ENCODE results near the gene ELL.
A peak's percentile ranks its signal among the peaks of the same experiment; 100 is the strongest.

ELL gene

GRCh38 chr19:18421371-18421959, 100.4 kb downstream of the ELL start:
- peak overlapping the region; percentile 18 to 63 for H3K9ac ChIP-seq (ENCODE audit: low read depth in 1 of 2, low read length in 2 of 2)
- no peaks in the 10 kb centered on the region for H3K9me3 ChIP-seq (ENCODE audit: control insufficient read depth in 1 of 2, low read length in 2 of 2)
- H3K27ac ChIP-seq (ENCODE audit: low read depth, low read length) = no peak overlapping the region
- peaks cover 9 to 12% of the 10 kb centered on the region in 2 donors for H3K27me3 ChIP-seq (ENCODE audit: control insufficient read depth in 1 of 2, insufficient read depth in 2 of 2, low read length in 2 of 2)
- H3K36me3 ChIP-seq (ENCODE audit: control insufficient read depth in 1 of 2, insufficient read depth in 2 of 2, low read length in 2 of 2) = peaks cover 0 to 5% of the 10 kb centered on the region in 2 donors
- H3K4me1 ChIP-seq (ENCODE audit: control insufficient read depth in 1 of 2, insufficient read depth in 2 of 2, low read length in 2 of 2) = peaks cover 47 to 60% of the 10 kb centered on the region in 2 donors
- peak overlapping the region; percentile 29 to 32 for H3K4me3 ChIP-seq (ENCODE audit: low read depth in 1 of 2, low read length in 2 of 2)

GRCh38 chr19:18420930-18421329, 100.9 kb downstream of the ELL start:
- Histone ChIP-seq H3K4me3 (ENCODE audit: low read depth in 1 of 2, low read length in 2 of 2) (peak overlapping the region; percentile 29 to 32), H3K9ac (ENCODE audit: low read depth in 1 of 2, low read length in 2 of 2) (peak overlapping the region; percentile 18 to 63), H3K27ac (ENCODE audit: low read depth, low read length) (no peak overlapping the region), H3K9me3 (ENCODE audit: control insufficient read depth in 1 of 2, low read length in 2 of 2) (no peaks in the 10 kb centered on the region), H3K4me1 (ENCODE audit: control insufficient read depth in 1 of 2, insufficient read depth in 2 of 2, low read length in 2 of 2) (peaks cover 46 to 66% of the 10 kb centered on the region in 2 donors), H3K27me3 (ENCODE audit: control insufficient read depth in 1 of 2, insufficient read depth in 2 of 2, low read length in 2 of 2) (peaks cover 13 to 14% of the 10 kb centered on the region in 2 donors), H3K36me3 (ENCODE audit: control insufficient read depth in 1 of 2, insufficient read depth in 2 of 2, low read length in 2 of 2) (peaks cover 0 to 5% of the 10 kb centered on the region in 2 donors)

DNA sequence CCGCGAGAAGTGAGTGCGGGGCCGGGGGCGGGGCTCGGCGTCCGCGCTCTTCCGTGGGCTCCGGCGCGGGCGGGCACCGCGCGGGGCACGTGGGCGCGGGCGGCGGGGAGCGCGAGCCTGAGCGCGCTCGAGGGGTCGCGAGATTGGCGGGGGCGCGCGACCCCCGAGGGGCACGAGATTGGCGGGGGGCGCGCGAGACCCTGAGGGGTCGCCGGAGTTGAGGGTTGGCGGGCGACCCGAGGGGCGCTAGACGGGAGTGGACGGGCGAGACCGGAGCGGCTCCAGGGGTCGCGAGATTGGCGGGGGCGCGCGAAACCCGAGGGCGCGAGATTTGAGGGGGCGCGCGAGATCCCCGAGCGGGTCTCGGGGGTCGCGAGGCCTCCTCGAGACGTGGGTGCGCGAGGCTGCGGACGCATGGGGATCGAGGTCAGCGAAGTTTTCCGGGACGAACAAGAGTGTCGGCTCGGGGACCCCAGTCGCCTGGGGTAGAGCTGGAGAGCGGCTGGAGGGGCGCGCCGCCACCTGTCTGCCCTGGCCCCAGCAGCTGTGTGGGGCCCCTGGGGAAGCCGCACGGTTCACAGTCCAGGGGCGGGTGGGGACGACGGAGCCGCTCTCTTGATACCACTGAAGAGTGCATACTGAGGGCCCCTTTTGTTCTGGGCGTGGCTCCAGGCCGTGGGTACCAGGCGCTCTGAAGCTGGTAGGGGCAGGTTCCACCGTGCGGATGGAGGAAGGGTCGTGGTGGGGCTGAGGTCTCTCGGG, 102.0 kb downstream of the ELL start:
- H3K9ac ChIP-seq (ENCODE audit: low read depth in 1 of 2, low read length in 2 of 2) = peak overlapping the region; percentile 26 to 33
- peak overlapping the region; percentile 22 for H3K27ac ChIP-seq (ENCODE audit: low read depth, low read length)
- peaks cover 17 to 21% of the 10 kb centered on the region in 2 donors for H3K27me3 ChIP-seq (ENCODE audit: control insufficient read depth in 1 of 2, insufficient read depth in 2 of 2, low read length in 2 of 2)
- peaks cover 0 to 5% of the 10 kb centered on the region in 2 donors for H3K36me3 ChIP-seq (ENCODE audit: control insufficient read depth in 1 of 2, insufficient read depth in 2 of 2, low read length in 2 of 2)
- H3K9me3 ChIP-seq (ENCODE audit: control insufficient read depth in 1 of 2, low read length in 2 of 2) = no peaks in the 10 kb centered on the region
- peaks cover 50 to 71% of the 10 kb centered on the region in 2 donors for H3K4me1 ChIP-seq (ENCODE audit: control insufficient read depth in 1 of 2, insufficient read depth in 2 of 2, low read length in 2 of 2)
- peak overlapping the region; percentile 64 to 67 for H3K4me3 ChIP-seq (ENCODE audit: low read depth in 1 of 2, low read length in 2 of 2)

- H3K4me1 ChIP-seq (ENCODE audit: control insufficient read depth in 1 of 2, insufficient read depth in 2 of 2, low read length in 2 of 2) = peaks cover 56 to 78% of the 10 kb centered on the region in 2 donors
Observed at GRCh38 chr19:18419195-18419698, 102.6 kb downstream of the ELL start, which contains the start of gene SSBP4. TSS of gene SSBP4 (plus strand) at chr19:18419398. CDS start at chr19:18419649, 251 bp downstream.

GRCh38 chr19:18418483-18419194, 103.2 kb downstream of the ELL start:
- peak overlapping the region; percentile 67 to 69 for H3K4me3 ChIP-seq (ENCODE audit: low read depth in 1 of 2, low read length in 2 of 2)
- peaks cover 54 to 78% of the 10 kb centered on the region in 2 donors for H3K4me1 ChIP-seq (ENCODE audit: control insufficient read depth in 1 of 2, insufficient read depth in 2 of 2, low read length in 2 of 2)

More at GRCh38 chr19:18419195-18419698, 102.6 kb downstream of the ELL start, which contains the start of gene SSBP4:
- Histone ChIP-seq H3K4me3 (ENCODE audit: low read depth in 1 of 2, low read length in 2 of 2) (peak within 1 kb of the TSS; percentile 67 to 69), H3K36me3 (ENCODE audit: control insufficient read depth in 1 of 2, insufficient read depth in 2 of 2, low read length in 2 of 2) (peaks cover 0 to 5% of the 10 kb centered on the region in 2 donors), H3K9ac (ENCODE audit: low read depth in 1 of 2, low read length in 2 of 2) (peak within 1 kb of the TSS; percentile 39 to 61), H3K27me3 (ENCODE audit: control insufficient read depth in 1 of 2, insufficient read depth in 2 of 2, low read length in 2 of 2) (peaks cover 21 to 22% of the 10 kb centered on the region in 2 donors), H3K27ac (ENCODE audit: low read depth, low read length) (peak within 1 kb of the TSS; percentile 81), H3K9me3 (ENCODE audit: control insufficient read depth in 1 of 2, low read length in 2 of 2) (no peaks in the 10 kb centered on the region)

DNA sequence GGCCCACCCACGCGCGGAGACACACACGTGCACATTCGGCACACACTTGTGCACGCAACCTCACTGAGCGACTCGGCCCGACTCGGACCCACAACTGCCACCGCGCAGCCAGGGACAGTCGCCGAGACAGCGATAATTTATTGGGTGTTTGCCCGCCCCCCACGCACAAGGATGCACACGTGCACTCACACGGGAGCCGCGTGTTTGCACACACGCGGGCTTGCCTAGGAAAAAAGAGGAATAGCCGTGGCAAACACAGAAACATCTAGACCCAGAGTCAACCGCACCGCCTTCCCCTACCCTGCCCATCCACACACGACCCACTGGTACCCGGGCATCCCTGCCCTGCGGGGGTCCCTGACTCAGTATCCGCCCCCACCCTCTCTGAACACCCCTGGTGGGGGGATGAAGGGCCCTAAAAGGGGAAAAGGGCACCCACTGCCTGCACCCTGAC, 103.8 kb downstream of the ELL start:
- peak overlapping the region; percentile 92 for H3K27ac ChIP-seq (ENCODE audit: low read depth, low read length)
- no peaks in the 10 kb centered on the region for H3K9me3 ChIP-seq (ENCODE audit: control insufficient read depth in 1 of 2, low read length in 2 of 2)
- peaks cover 21 to 22% of the 10 kb centered on the region in 2 donors for H3K27me3 ChIP-seq (ENCODE audit: control insufficient read depth in 1 of 2, insufficient read depth in 2 of 2, low read length in 2 of 2)
- H3K4me3 ChIP-seq (ENCODE audit: low read depth in 1 of 2, low read length in 2 of 2) = peak overlapping the region; percentile 67 to 69
- peak overlapping the region; percentile 6 to 39 for H3K9ac ChIP-seq (ENCODE audit: low read depth in 1 of 2, low read length in 2 of 2)
- H3K36me3 ChIP-seq (ENCODE audit: control insufficient read depth in 1 of 2, insufficient read depth in 2 of 2, low read length in 2 of 2) = peaks cover 0 to 5% of the 10 kb centered on the region in 2 donors
- H3K4me1 ChIP-seq (ENCODE audit: control insufficient read depth in 1 of 2, insufficient read depth in 2 of 2, low read length in 2 of 2) = peaks cover 48 to 72% of the 10 kb centered on the region in 2 donors

More at GRCh38 chr19:18418483-18419194, 103.2 kb downstream of the ELL start:
- Histone ChIP-seq H3K36me3 (ENCODE audit: control insufficient read depth in 1 of 2, insufficient read depth in 2 of 2, low read length in 2 of 2) (peaks cover 0 to 5% of the 10 kb centered on the region in 2 donors), H3K27ac (ENCODE audit: low read depth, low read length) (peak overlapping the region; percentile 81), H3K9me3 (ENCODE audit: control insufficient read depth in 1 of 2, low read length in 2 of 2) (no peaks in the 10 kb centered on the region), H3K9ac (ENCODE audit: low read depth in 1 of 2, low read length in 2 of 2) (peak overlapping the region; percentile 39 to 61), H3K27me3 (ENCODE audit: control insufficient read depth in 1 of 2, insufficient read depth in 2 of 2, low read length in 2 of 2) (peaks cover 21 to 22% of the 10 kb centered on the region in 2 donors)

- Histone ChIP-seq H3K4me1 (ENCODE audit: control insufficient read depth in 1 of 2, insufficient read depth in 2 of 2, low read length in 2 of 2) (peaks cover 43 to 66% of the 10 kb centered on the region in 2 donors), H3K9ac (ENCODE audit: low read depth in 1 of 2, low read length in 2 of 2) (peak overlapping the region; percentile 47 to 56)
Observed at GRCh38 chr19:18417250-18418028, 104.4 kb downstream of the ELL start.

GRCh38 chr19:18416778-18417249, 105.1 kb downstream of the ELL start:
- H3K27ac ChIP-seq (ENCODE audit: low read depth, low read length) = peak overlapping the region; percentile 92
- H3K4me1 ChIP-seq (ENCODE audit: control insufficient read depth in 1 of 2, insufficient read depth in 2 of 2, low read length in 2 of 2) = peaks cover 43 to 61% of the 10 kb centered on the region in 2 donors
- peak overlapping the region; percentile 47 to 56 for H3K9ac ChIP-seq (ENCODE audit: low read depth in 1 of 2, low read length in 2 of 2)
- H3K4me3 ChIP-seq (ENCODE audit: low read depth in 1 of 2, low read length in 2 of 2) = peak overlapping the region; percentile 40 to 63
- no peaks in the 10 kb centered on the region for H3K36me3 ChIP-seq (ENCODE audit: control insufficient read depth in 1 of 2, insufficient read depth in 2 of 2, low read length in 2 of 2)
- peaks cover 21 to 22% of the 10 kb centered on the region in 2 donors for H3K27me3 ChIP-seq (ENCODE audit: control insufficient read depth in 1 of 2, insufficient read depth in 2 of 2, low read length in 2 of 2)
- no peaks in the 10 kb centered on the region for H3K9me3 ChIP-seq (ENCODE audit: control insufficient read depth in 1 of 2, low read length in 2 of 2)

More at GRCh38 chr19:18417250-18418028, 104.4 kb downstream of the ELL start:
- peak overlapping the region; percentile 92 for H3K27ac ChIP-seq (ENCODE audit: low read depth, low read length)
- peaks cover 0 to under 1% of the 10 kb centered on the region in 2 donors for H3K36me3 ChIP-seq (ENCODE audit: control insufficient read depth in 1 of 2, insufficient read depth in 2 of 2, low read length in 2 of 2)
- H3K27me3 ChIP-seq (ENCODE audit: control insufficient read depth in 1 of 2, insufficient read depth in 2 of 2, low read length in 2 of 2) = peaks cover 21 to 22% of the 10 kb centered on the region in 2 donors
- H3K4me3 ChIP-seq (ENCODE audit: low read depth in 1 of 2, low read length in 2 of 2) = peak overlapping the region; percentile 63 to 67
- no peaks in the 10 kb centered on the region for H3K9me3 ChIP-seq (ENCODE audit: control insufficient read depth in 1 of 2, low read length in 2 of 2)
